Pancreas (tissue), 10 donors: ENCODE results near the gene SYNC. TPM values are rescaled to one million over a fixed set of nuclear protein-coding genes. Genes with fewer than 3 reads are reported as not detected.
"Not testable (repeated sequence)": the region's sequence is repeated elsewhere in the genome, so short reads cannot be mapped to it uniquely, and the experiment has no call there.

Experiments
- ATAC-seq, 4 donors: fragments of 200-7000 bp; cut with Tn5 transposase; one replicate each; pipeline versions ENCODE4 v1.8.0 to v1.9.1; 2020; ENCODE audit warnings: mild to moderate bottlenecking in 4 of 4, moderate library complexity in 4 of 4
- DNase-seq, 6 donors: peaks; one replicate each; pipeline ENCODE4 v3.0.0-alpha.2; 2020
- FAIRE-seq: peaks from 2 replicates; lab custom pipeline; 2012; peaks lifted over from hg19 to GRCh38; lab: Jason Lieb, UNC
- H3K27ac ChIP-seq, 4 donors: fragments of 200-600 bp; sonication (generic); 1 replicate in 3 of 4; 2 replicates in 1 of 4; pipeline versions ENCODE4 v1.5.0 to v1.8.0; 2020
- H3K27me3 ChIP-seq, 4 donors: fragments of 200-600 bp; one replicate each; pipeline ENCODE4 v1.8.0; 2021
- H3K36me3 ChIP-seq, 3 donors: fragments of 200-600 bp; sonication (generic) in 1 of 3; one replicate each; pipeline versions ENCODE4 v1.5.0 to v1.8.0; 2020 to 2021
- H3K4me1 ChIP-seq, 3 donors: fragments of 200-600 bp; one replicate each; pipeline ENCODE4 v1.8.0; 2021
- H3K4me3 ChIP-seq, 4 donors: fragments of 200-600 bp; sonication (generic) in 2 of 4; one replicate each; pipeline versions ENCODE4 v1.5.0 to v1.8.0; 2020 to 2021
- H3K9me3 ChIP-seq, 4 donors: fragments of 200-600 bp; one replicate each; pipeline ENCODE4 v1.8.0; 2021
- CTCF ChIP-seq, 4 donors: fragments of 200-600 bp; sonication (generic) in 3 of 4; IDR thresholded peaks; one replicate each; pipeline versions ENCODE4 v1.5.0 to v1.8.0; 2021; ENCODE audit warnings: antibody characterized with exemption in 4 of 4
- WGBS, 2 donors: extraction: QIAGEN DNeasy Blood & Tissue Kit; methylation state at CpG; one replicate each; pipeline ENCODE4 v1.1.7; 2013; 5-methylcytosine and 5-hydroxymethylcytosine counted together
- intact Hi-C, 3 donors: fragments of 100-400 bp; cut with DNase I; formaldehyde crosslinking; loops; one replicate each; pipeline versions ENCODE4 v1.11.1 to v1.14.2; 2022
- polyA plus RNA-seq, 2 donors: library from polyadenylated mRNA; stranded (reverse); fragments of 200-250 nt; gene quantifications; one replicate each; pipeline ENCODE4 v1.2.3, GENCODE V29; 2013
- total RNA-seq, 6 donors: library from RNA; stranded (reverse); fragmentation: NEBNext Ultra II Directional in 4 of 6; extraction: Animal tissue kit (Norgen Biotek cat#: 25700) in 4 of 6; gene quantifications; one replicate each; pipeline versions ENCODE4 v1.2.1 to v1.2.4, GENCODE V29; 2021 to 2023
- donor health status: healthy with polysubstance abuse.
- donor health status: DM: no; HTN: no; CAD: no; lungs with moderate emphysema.
- donor health status: DM: no; HTN: no; CAD: no.
- donor health status: control.
- donor health status: control.
- donor health status: Bipolar disorder and iron deficiency.
- donor health status: DM: yes; HTN: yes; CAD: no.
- donor health status: DM: no; HTN: no; CAD: no.
- donor health status: DM: no; HTN: no; CAD: no.
- donor health status: DM: yes; HTN: yes; CAD: no.

The SYNC gene
- total and polyA plus RNA-seq, 8 donors: 0.28 to 1.3 (median 0.71) TPM

GRCh38 chr1:32650752-32651460 is 51.7 kb downstream of the SYNC start, which contains the start of gene RBBP4:
RBBP4 (plus strand) TSS chr1:32651208; CDS start chr1:32651307, 99 bp downstream.
- Histone ChIP-seq H3K9me3 (no peaks in the 10 kb centered on the region), H3K27me3 (no peaks in the 10 kb centered on the region), H3K36me3 (peaks cover 0 to 10% (median 3%) of the 10 kb centered on the region in 3 donors), H3K4me1 (peaks cover 14 to 35% (median 23%) of the 10 kb centered on the region in 3 donors), H3K4me3 (peak within 1 kb of the TSS; percentile 60 to 84 (median 72)), H3K27ac (peak within 1 kb of the TSS; percentile 88 to 100 (median 98))
- intact Hi-C loops: no loop called here
- WGBS, 2 donors: 0% methylated on average over 60 to 67 of the region's 67 CpGs
- DNase-seq (peak; percentile 96 to 99 (median 98)), ATAC-seq (peak; percentile 92 to 96 (median 92)), FAIRE-seq (no peak)
- no peak for TF ChIP-seq CTCF (IDR thresholded peaks at IDR 0.05)

- Histone ChIP-seq H3K27me3 (no peaks in the 10 kb centered on the region), H3K36me3 (peaks cover 0 to 10% (median 3%) of the 10 kb centered on the region in 3 donors), H3K9me3 (no peaks in the 10 kb centered on the region), H3K27ac (peak within 1 kb of the TSS; percentile 88 to 100 (median 98)), H3K4me1 (peaks cover 14 to 32% (median 23%) of the 10 kb centered on the region in 3 donors), H3K4me3 (peak within 1 kb of the TSS; percentile 60 to 84 (median 72))
- DNase-seq (peak; percentile 86 to 94 (median 93)), ATAC-seq (peak; percentile 85 to 92 (median 86)), FAIRE-seq (peak; percentile 13)
- intact Hi-C loops: no loop called here
- 0% methylated on average over 21 of the region's 21 CpGs for WGBS, 2 donors
- TF ChIP-seq CTCF (IDR thresholded peaks at IDR 0.05): no peak
Measured at GRCh38 chr1:32650248-32650751, 52.3 kb downstream of the SYNC start, which contains the start of gene ZBTB8OS. ZBTB8OS (minus strand) TSS chr1:32650550; CDS start chr1:32650529, 21 bp downstream.

- H3K36me3 ChIP-seq: no peaks in the 10 kb centered on the region
- ATAC-seq (no peak), DNase-seq (no peak), FAIRE-seq (no peak)
- peaks cover 4 to 10% (median 5%) of the 10 kb centered on the region in 3 donors for H3K4me1 ChIP-seq
- H3K4me3 ChIP-seq: no peak overlapping the region
- intact Hi-C loops: no loop called here
- TF ChIP-seq CTCF (IDR thresholded peaks at IDR 0.05): no peak
- no peak overlapping the region for H3K27ac ChIP-seq
- 87 to 88% methylated on average over 6 of the region's 6 CpGs for WGBS, 2 donors
- H3K27me3 ChIP-seq: no peaks in the 10 kb centered on the region
- H3K9me3 ChIP-seq: no peaks in the 10 kb centered on the region
Measured at GRCh38 chr1:32647308-32648134, 55.0 kb downstream of the SYNC start.

GRCh38 chr1:32644426-32644825 is 58.1 kb downstream of the SYNC start:
- no peak for FAIRE-seq
- Histone ChIP-seq H3K27ac (no peak overlapping the region), H3K4me1 (peaks cover 0 to 3% (median 0%) of the 10 kb centered on the region in 3 donors), H3K4me3 (no peak overlapping the region), H3K9me3 (no peaks in the 10 kb centered on the region), H3K27me3 (no peaks in the 10 kb centered on the region), H3K36me3 (no peaks in the 10 kb centered on the region)
- 38 to 49% methylated on average over 4 of the region's 4 CpGs for WGBS, 2 donors
- intact Hi-C loops: no loop called here
- TF ChIP-seq CTCF (IDR thresholded peaks at IDR 0.05): no peak
- peak in 3 of 4 donors; percentile 40 to 82 (median 70) for ATAC-seq
- no peak for DNase-seq

GRCh38 chr1:32642292-32642827 is 60.2 kb downstream of the SYNC start:
- ATAC-seq, intact Hi-C loops, H3K27ac ChIP-seq, FAIRE-seq, H3K9me3 ChIP-seq, H3K36me3 ChIP-seq, H3K27me3 ChIP-seq, H3K4me1 ChIP-seq, DNase-seq, H3K4me3 ChIP-seq: not testable (repeated sequence)
- 78 to 80% methylated on average over 8 of the region's 8 CpGs for WGBS, 2 donors
